HG02840 (cell line): ENCODE data around the gene POC1B.

Experiments
- ATAC-seq: cut with Tn5 transposase; IDR thresholded peaks from one replicate; pipeline ENCODE4 v1.9.1; 2021; ENCODE audit warnings: mild to moderate bottlenecking, moderate library complexity, moderate number of reproducible peaks; ENCODE audit not compliant: unreplicated experiment, low FRiP score

POC1B gene

GRCh38 chr12:89391726-89392336 is 134.0 kb downstream of the POC1B start:
- no peak for ATAC-seq

DNA sequence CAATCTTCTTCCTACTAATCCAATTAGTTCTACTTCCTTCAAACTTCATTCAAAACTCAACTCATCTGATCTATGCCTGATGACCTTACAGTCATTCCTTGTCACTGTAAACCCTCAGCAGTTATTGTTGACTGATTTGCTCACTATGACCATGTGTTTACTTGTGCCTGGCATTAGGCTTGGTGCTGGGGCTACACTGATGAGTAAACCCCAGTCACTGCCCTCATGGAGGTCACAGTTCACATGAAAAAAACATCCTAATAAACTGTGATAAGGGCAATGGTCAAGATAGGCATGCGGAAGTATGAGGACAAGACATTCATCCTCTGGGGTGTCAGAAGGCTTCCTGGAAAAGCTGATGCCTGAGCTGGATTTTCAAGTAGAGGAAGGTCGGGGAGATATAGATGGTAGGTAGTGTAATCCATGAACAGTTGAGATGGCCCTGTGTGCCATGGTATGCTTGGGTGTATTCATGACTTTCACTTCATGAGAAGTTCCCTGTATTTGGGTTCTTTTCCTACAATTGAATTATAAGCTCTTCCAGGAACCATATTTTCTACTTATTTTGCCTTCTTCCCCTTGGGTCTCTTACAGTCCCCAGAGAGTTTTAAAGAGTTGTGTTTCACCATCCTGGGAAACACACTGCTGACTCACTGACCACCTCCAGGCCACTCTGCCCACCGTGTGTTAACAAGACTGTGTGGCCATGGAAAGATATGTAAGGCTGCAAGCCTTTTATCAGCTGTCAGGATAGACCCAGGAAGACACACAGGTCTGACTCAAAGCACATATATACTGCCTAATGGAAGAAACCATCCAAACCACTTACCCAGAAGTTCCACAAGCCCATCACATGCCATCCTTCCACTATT is 134.8 kb downstream of the POC1B start:
- no peak for ATAC-seq

DNA sequence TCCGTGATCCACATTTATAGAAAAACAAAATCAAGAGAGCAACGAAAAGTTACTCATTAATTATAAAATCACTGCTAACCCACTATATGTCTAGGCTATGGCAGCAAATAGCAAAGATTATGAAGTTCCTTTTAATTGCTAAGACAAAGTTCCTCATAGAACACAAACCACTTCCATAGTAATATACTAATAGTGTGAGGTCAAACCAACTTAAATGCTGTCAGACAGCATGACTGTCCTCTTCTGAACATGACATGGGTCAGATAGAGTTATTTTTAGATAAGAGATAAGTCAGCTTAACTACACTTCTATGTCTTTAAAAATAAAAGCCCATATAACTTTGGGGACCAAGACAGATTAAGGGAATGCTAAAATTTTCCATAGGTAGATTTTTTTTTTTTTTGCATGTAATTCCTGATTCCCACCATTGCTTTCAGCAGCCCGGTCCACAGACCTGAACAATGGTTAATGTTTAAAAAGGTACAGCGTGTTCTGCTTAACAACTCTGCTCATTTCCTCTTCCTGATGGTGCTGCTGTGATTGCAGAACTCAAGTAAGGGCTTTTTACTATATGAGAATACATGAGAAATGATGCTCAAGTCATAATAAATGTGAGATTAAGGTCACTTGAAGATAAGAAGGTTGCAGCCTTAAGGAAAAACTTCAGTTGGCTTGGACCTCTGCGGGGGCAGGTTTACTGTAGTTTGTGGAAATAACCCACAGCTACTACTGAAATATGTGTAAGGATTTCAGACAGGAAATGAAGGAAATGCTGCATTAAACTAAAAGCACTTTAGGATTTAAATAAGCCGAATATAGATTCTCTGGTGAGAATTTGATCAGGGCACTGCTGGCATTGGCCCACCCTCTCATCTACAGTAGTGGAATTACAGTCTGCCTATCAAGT is 135.8 kb downstream of the POC1B start:
- no peak for ATAC-seq

DNA sequence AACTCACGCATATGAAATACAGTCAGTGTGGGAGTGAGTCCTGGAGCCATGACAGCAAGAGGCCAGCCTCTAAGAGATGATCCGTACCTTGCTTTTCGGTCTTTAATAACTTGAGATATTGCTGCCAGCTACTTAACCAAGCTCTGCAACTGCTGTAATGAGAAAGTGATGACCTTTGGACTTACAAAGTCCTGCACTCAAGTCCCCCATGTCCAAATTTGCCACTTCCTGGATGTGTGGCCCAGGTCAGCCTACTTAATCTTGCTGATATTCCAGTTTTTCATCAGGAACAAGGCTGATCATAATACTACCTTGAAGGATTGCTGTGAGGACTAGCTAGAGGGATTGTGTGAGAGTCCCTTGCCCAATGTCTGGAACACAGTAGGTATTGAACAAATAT is 139.7 kb downstream of the POC1B start:
- ATAC-seq: no peak

DNA sequence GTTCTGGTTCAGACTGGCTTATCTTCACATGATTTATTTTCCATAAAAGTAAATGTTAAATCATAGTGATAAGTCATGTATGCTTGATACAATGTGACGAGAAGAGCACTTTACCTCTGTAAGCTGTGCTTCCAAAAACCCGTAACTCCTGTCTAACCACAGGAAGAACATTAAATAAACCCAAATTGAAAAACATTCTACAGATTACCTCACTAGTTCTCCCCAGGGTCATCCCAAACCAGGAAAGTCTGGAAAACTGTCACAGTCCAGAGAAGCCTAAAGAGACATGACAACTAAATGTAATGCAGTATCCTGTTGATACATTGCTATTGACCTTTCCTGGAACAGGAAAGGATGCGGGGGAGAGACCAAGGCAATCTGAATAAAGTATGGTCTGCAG is 141.0 kb downstream of the POC1B start:
- ATAC-seq: no peak

GRCh38 chr12:89384050-89384758 is 141.6 kb downstream of the POC1B start:
- ATAC-seq: no peak

DNA sequence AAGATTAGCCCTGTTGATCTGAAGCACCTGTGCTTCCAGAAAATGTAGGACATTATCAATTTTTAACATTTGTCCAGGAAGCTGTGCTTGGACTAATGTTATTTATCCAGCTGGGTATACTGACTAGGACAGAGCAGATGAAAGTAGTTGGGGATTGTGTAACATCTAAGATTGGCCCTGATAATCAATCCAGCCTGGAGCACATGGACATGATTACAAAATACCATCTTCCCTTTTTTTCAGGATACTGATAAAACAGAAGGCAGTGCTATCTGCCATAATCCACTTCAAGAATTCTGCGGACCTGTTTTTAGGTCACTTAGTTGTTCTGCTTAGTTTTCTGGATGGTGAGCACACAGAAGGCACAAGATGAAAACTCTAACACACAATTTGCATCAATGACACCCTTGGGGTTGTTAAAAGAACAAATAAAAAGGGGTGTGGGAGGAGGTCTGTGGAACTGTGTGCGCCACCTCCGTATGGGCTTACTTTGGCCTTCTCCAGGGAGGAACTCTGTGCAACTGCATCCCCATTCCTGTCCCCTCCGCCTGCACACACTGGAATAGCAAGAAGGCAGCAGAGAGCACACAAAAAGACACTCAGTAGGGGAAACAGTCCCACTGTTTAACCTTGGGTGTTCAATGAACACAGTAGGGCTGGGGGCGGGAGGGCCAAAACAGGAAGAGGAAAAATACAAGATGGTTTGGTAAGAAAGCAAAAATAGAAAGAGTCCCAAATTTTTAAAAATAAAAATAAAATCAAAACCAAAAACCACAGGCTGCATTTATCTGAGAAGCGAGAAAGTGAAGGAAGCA is 142.4 kb downstream of the POC1B start:
- no peak for ATAC-seq

DNA sequence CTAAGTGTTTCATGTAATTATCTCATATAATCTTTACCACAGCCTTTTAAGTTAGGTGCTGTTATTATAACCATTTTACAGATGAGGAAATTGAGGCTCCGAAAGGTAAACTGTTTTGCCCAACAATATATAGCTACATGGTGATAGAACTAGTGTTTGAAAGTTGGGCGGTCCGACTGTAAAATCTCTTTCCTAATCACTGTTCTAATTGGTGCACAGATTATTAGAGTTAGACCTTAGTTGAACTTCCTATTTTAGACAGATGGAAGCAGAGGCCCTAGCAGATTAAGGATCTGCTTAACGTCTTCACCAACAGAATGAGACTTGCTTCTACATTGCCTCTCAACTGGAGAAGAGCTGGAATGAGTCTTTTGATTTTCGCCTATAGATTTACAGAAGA is 143.5 kb downstream of the POC1B start:
- no peak for ATAC-seq

GRCh38 chr12:89379839-89380467 is 145.9 kb downstream of the POC1B start:
- no peak for ATAC-seq

DNA sequence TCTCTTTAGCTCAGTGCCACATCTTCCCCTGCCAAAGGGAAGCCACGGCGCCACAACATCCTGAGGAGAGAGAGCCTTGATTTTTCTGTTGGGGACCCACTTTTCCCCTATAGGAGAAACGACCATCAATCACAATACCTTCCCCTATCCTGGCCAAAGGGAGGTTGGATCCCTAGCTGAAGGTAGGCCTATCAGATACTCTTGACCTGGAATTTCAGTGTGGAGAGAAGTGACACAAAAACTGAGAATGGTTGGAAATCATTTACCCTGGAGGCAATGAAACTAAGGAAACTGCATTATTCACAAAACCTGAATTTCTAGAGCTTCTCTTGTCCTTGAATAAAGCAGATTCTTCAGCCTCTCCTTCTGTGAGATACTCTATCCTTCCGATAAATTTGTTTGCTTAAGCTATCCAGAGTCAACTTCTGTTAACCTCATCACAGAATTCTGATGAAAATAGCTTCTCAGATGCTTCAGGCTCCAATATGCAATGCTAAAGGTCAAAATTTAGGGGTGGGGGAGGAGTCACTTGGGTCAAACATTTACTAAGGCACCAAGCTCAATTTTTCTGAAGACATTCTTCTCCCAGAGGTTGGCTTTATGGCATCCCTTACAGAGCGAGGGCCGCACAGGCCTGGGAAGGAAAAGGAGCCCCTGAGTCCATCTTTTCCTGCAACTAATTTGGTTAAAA is 146.6 kb downstream of the POC1B start:
- no peak for ATAC-seq

- no peak for ATAC-seq
Measured at GRCh38 chr12:89376844-89377243, 149.0 kb downstream of the POC1B start.

DNA sequence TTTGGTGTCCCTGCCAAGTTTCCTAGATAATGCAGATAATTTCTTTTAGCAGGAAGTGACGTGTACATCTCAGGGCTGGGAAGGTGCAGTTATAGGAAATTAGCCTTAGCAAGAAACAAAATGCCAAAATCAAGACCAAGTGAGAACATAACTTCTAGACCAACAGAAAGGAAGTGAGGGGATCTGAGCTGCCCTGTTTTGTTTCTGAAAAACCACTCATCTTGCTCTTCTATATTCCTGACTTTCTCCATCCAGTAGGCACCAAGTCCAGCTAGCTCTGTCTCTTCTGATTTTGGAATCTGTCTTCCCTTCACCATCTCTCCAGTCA is 149.7 kb downstream of the POC1B start:
- ATAC-seq: no peak

DNA sequence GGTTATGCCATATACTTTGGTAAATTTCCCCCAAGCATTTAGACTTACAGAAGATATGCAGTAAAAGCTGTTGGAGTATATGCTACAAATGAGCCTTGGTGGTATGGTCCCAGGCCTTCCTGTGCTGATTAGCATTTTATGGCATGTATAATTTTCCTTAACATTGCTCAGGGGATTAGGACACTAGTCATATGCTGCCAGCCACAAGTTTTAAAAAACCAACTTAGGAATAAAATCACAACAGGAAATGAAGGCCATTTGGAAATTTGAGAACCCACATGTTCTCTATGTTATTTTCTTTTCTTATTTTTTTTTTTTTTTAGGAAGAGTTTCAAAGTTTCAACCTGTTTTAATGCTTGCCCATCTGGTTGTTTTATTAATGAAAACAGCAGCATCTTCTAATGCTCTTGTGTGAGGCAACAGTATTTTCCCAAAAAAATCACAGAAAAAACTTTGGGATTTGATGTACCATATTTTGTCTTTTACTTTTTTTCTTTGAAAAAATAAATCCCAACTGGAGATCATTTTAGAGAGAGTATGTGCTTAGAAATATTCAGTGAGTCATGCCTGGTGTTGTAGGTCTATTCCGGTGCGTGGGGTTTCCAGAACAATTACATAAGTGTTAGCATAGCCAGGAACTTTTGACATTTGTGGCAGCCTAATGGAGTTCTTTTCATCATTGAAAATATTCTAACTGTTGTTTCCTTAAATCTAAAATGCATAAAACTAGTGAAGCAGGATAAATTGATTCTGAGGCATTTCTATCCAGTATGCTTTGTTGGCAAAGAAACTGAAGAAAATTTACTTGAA is 151.9 kb downstream of the POC1B start:
- ATAC-seq: no peak

DNA sequence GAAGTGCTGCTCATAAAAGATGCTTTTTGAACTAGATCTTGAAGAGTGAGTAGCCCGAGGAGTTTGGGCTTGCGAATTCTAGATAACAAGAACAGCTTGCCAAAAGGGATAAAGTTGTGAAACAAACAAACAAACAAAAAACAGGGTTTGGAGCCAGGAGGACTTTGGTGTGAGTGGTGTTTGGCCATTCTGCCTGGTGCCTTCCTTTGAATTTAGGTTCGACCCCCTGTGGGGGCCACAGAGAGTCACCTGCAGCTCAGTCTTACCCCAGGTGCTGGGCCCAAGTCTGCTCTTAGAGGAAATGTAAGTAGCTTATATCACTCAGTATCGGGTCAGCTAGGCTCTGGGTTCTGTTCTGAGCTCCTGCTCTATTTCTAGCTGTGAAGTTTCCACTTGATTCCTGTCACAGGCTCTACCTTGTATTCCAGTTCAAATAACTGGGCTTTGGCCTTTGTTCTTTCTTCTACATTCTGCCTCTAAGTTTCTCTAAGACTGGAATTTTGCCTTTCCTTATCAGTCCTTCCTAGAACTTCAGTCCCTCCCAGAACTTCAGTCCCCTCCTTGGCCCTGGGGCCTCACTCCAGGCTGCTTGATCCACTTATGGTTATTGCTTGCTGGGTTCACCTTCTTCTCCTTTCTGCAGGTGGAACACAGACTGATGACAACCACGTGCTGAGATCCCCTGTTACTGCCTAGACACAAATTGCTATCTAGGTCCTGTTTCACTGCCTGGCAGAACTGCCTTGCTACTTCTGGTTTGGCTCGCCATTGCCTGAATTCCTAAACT is 153.1 kb downstream of the POC1B start:
- no peak for ATAC-seq

- ATAC-seq: no peak
Measured at GRCh38 chr12:89370850-89371249, 155.0 kb downstream of the POC1B start.

DNA sequence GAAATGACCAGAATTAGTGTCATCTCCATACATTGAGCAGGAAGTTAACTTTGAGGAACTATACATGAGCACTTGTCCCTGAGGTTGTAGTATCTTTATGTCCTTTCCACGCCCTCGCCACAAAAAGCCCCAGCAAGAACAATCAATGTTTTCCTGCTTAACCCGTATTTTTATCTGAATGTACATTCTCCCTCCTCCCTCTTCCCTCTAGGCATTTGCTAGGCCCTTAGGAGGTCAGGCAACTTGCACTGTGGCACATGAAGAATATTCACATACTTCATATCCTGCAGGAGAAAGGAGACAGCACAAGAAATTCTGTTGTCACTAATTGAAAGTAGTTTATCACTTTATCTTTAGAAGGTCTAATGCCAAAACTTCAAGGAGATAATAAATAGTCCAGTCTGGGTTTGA is 155.4 kb downstream of the POC1B start:
- no peak for ATAC-seq
